LNCaP clone FGC (cell line): Measurements from ENCODE around the gene MARCHF10.

Experiments
- DNase-seq: peaks from one replicate; pipeline ENCODE4 v3.0.0-alpha.2; 2011; ENCODE audit warnings: low read depth
- H3K4me3 ChIP-seq: 2 replicates; pipeline ENCODE4 v1.5.1; 2011; ENCODE audit warnings: mild to moderate bottlenecking, low read depth, low read length, control low read depth
- CTCF ChIP-seq: IDR thresholded peaks from 2 replicates; pipeline ENCODE4 v1.5.1; 2012; ENCODE audit warnings: mild to moderate bottlenecking; ENCODE audit not compliant: control insufficient read depth, insufficient read depth; ENCODE audit errors: extremely low read depth

Gene MARCHF10

DNA sequence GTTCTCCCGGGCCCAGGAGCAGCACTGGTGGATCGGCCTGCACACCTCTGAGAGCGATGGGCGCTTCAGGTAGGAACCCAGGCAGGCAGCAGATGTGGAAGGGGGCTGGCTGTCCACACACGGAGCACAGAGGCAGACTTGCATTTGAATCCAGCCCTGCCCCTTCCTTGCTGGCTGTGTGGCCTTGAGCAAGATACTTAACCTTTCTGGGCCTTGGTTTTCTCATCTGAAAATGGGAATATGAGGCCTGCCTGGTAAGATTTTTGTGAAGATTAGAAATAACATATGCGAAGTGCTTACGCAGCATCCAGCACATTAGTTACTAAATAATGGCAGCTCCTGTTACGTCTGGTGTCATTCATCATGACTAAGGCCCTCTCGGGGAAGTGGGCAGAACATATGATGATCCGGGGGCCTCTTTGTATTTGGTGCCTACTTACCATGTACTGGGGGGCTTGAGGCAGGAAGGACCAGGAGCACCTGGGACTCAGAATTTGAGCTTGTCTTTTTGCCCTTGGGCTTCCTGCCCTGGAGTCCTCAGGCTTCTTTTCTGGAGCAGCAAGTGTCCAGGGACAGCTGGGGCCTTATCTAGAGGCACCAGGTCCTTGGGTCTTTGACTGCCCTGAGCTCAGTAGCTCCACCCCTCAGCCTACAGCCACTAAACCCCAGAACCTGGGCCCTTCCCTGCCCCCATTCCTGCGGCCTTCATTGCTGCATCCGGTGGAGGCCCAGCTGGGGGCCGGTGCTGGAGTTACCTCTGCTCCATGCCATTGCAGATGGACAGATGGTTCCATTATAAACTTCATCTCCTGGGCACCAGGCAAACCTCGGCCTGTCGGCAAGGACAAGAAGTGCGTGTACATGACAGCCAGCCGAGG is 126.8 kb downstream of the MARCHF10 start:
- TF ChIP-seq CTCF: no peak
- DNase-seq: no peak
- no peak overlapping the region for H3K4me3 ChIP-seq

GRCh38 chr17:62680541-62681052 is 127.5 kb downstream of the MARCHF10 start:
- no peak for DNase-seq
- H3K4me3 ChIP-seq: no peak overlapping the region
- no peak for TF ChIP-seq CTCF

DNA sequence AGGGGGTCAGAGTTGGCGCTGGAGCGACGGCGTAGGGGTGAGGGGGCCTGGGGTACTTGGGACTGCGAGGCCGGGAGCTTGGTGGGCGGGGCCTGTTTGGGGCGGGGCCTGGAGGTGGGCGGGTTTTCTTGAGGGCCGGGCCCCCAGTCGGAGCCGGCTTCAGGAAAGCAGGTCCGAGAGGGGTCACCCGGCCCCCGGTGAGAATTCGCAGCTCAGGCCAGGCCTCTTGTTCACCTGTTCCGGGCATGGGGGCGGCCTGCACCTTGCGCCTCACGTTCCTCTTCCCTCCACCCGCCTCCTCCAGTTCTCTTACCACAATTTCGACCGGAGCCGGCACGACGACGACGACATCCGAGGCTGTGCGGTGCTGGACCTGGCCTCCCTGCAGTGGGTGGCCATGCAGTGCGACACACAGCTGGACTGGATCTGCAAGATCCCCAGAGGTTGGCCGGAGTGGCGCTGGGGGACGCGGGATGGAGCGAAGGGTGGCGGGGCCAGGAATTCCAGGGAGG is 128.2 kb downstream of the MARCHF10 start:
- no peak for TF ChIP-seq CTCF
- H3K4me3 ChIP-seq: no peak overlapping the region
- DNase-seq: no peak

- DNase-seq: no peak
- TF ChIP-seq CTCF: no peak
These were observed 129.7 kb downstream of the MARCHF10 start for GRCh38 chr17:62678214-62678919.

GRCh38 chr17:62676952-62677596 is 131.0 kb downstream of the MARCHF10 start:
- H3K4me3 ChIP-seq: no peak overlapping the region
- TF ChIP-seq CTCF: no peak
- DNase-seq: no peak

More at GRCh38 chr17:62678214-62678919, 129.7 kb downstream of the MARCHF10 start:
- H3K4me3 ChIP-seq: no peak overlapping the region

- TF ChIP-seq CTCF: no peak
- no peak for DNase-seq
- H3K4me3 ChIP-seq: no peak overlapping the region
These were observed 131.7 kb downstream of the MARCHF10 start for GRCh38 chr17:62676231-62676943.
